WTC11 (cell line): ENCODE results near the gene GDAP1L1. TPM values are rescaled to one million over a fixed set of nuclear protein-coding genes. Genes with fewer than 3 reads are reported as not detected.
"Not testable (repeated sequence)": the region's sequence is repeated elsewhere in the genome, so short reads cannot be mapped to it uniquely, and the experiment has no call there.

Source experiments
- ATAC-seq: fragments of 200-7000 bp; cut with Tn5 transposase; 2 replicates; pipeline ENCODE4 v1.10.0; 2021; ENCODE audit warnings: mild to moderate bottlenecking, moderate library complexity
- CTCF ChIA-PET: fragments of 300-600 bp; sonication (Branson Sonifier 250); formaldehyde crosslinking; loops from one replicate; lab custom pipeline; 2021; ENCODE audit warnings: antibody characterized with exemption; lab: Charles Lee
- POLR2A ChIA-PET: fragments of 350-600 bp; sonication (Branson Sonifier 250); formaldehyde crosslinking; loops from one replicate; lab custom pipeline; 2021; ENCODE audit warnings: antibody characterized with exemption; lab: Charles Lee
- DNase-seq: peaks from one replicate; pipeline ENCODE4 v3.0.0; 2021; ENCODE audit warnings: low spot score
- H3K27ac Mint-ChIP-seq: 2 replicates; pipeline ENCODE4 v1.8.0; 2021; ENCODE audit warnings: mixed read lengths
- H3K27me3 Mint-ChIP-seq: 2 replicates; pipeline ENCODE4 v1.8.0; 2021; ENCODE audit warnings: low read depth, mild to moderate bottlenecking, moderate library complexity, mixed read lengths
- H3K36me3 Mint-ChIP-seq: 2 replicates; pipeline ENCODE4 v1.8.0; 2021; ENCODE audit warnings: mixed read lengths
- H3K4me1 Mint-ChIP-seq: 2 replicates; pipeline ENCODE4 v1.8.0; 2022; ENCODE audit warnings: mixed read lengths
- H3K4me3 Mint-ChIP-seq: 2 replicates; pipeline ENCODE4 v1.8.0; 2021; ENCODE audit warnings: mild to moderate bottlenecking, moderate library complexity, mixed read lengths
- H3K9me3 Mint-ChIP-seq: 2 replicates; pipeline ENCODE4 v1.8.0; 2021; ENCODE audit warnings: mixed read lengths
- ATF3 ChIP-seq: sonication (generic); formaldehyde crosslinking; conservative IDR thresholded peaks from 2 replicates; pipeline ENCODE4 v1.8.1; 2022; ENCODE audit warnings: mild to moderate bottlenecking, missing genetic modification reagents
- CBFB ChIP-seq: sonication (generic); formaldehyde crosslinking; IDR thresholded peaks from 2 replicates; pipeline ENCODE4 v1.8.1; 2022; ENCODE audit warnings: mild to moderate bottlenecking, low read depth, missing genetic modification reagents
- CDX4 ChIP-seq: fragments of 250-450 bp; sonication (Bioruptor Pico); IDR thresholded peaks from 2 replicates; pipeline ENCODE4 v1.9.0; 2021; ENCODE audit warnings: moderate library complexity, mild to moderate bottlenecking, inconsistent platforms, borderline replicate concordance
- CREM ChIP-seq: sonication (generic); formaldehyde crosslinking; IDR thresholded peaks from 2 replicates; pipeline ENCODE4 v1.8.1; 2022; ENCODE audit warnings: mild to moderate bottlenecking, missing genetic modification reagents, moderate library complexity
- E2F4 ChIP-seq: sonication (generic); formaldehyde crosslinking; IDR thresholded peaks from 2 replicates; pipeline ENCODE4 v1.8.1; 2022; ENCODE audit warnings: low read depth, mild to moderate bottlenecking, moderate library complexity, missing genetic modification reagents, borderline replicate concordance
- FOXJ3 ChIP-seq: sonication (generic); formaldehyde crosslinking; IDR thresholded peaks from 2 replicates; pipeline ENCODE4 v1.9.0; 2021; ENCODE audit warnings: missing genetic modification reagents, mild to moderate bottlenecking, borderline replicate concordance
- FOXK1 ChIP-seq: sonication (generic); formaldehyde crosslinking; IDR thresholded peaks from 2 replicates; pipeline ENCODE4 v1.8.0; 2022; ENCODE audit warnings: mild to moderate bottlenecking, moderate library complexity, missing genetic modification reagents
- FOXP1 ChIP-seq: sonication (generic); formaldehyde crosslinking; IDR thresholded peaks from 2 replicates; pipeline ENCODE4 v1.8.0; 2022; ENCODE audit warnings: missing genetic modification reagents, mild to moderate bottlenecking, moderate library complexity, borderline replicate concordance
- FOXP4 ChIP-seq: sonication (generic); formaldehyde crosslinking; IDR thresholded peaks from 2 replicates; pipeline ENCODE4 v1.8.0; 2022; ENCODE audit warnings: mild to moderate bottlenecking, missing genetic modification reagents
- KAT7 ChIP-seq: sonication (generic); formaldehyde crosslinking; IDR thresholded peaks from 2 replicates; pipeline ENCODE4 v1.8.1; 2023; ENCODE audit warnings: missing genetic modification reagents, mild to moderate bottlenecking, borderline replicate concordance
- MLX ChIP-seq: sonication (generic); formaldehyde crosslinking; IDR thresholded peaks from 2 replicates; pipeline ENCODE4 v1.8.1; 2023; ENCODE audit warnings: mild to moderate bottlenecking, missing genetic modification reagents, moderate library complexity
- MYBL2 ChIP-seq: sonication (generic); formaldehyde crosslinking; IDR thresholded peaks from 2 replicates; pipeline ENCODE4 v1.8.1; 2023; ENCODE audit warnings: mild to moderate bottlenecking, moderate library complexity, missing genetic modification reagents
- NFE2L1 ChIP-seq: sonication (generic); formaldehyde crosslinking; IDR thresholded peaks from 2 replicates; pipeline ENCODE4 v1.8.1; 2023; ENCODE audit warnings: missing genetic modification reagents
- NR1H2 ChIP-seq: sonication (generic); formaldehyde crosslinking; IDR thresholded peaks from 2 replicates; pipeline ENCODE4 v1.9.0; 2021; ENCODE audit warnings: mild to moderate bottlenecking, moderate library complexity, missing genetic modification reagents
- NR2C2 ChIP-seq: sonication (generic); formaldehyde crosslinking; IDR thresholded peaks from 2 replicates; pipeline ENCODE4 v1.8.0; 2022; ENCODE audit warnings: mild to moderate bottlenecking, missing genetic modification reagents
- PRDM15 ChIP-seq: sonication (generic); formaldehyde crosslinking; IDR thresholded peaks from 2 replicates; pipeline ENCODE4 v1.8.0; 2022; ENCODE audit warnings: missing genetic modification reagents
- RELA ChIP-seq: sonication (generic); formaldehyde crosslinking; IDR thresholded peaks from 2 replicates; pipeline ENCODE4 v1.8.1; 2022; ENCODE audit warnings: missing genetic modification reagents, mild to moderate bottlenecking, borderline replicate concordance
- SMAD4 ChIP-seq: sonication (generic); formaldehyde crosslinking; IDR thresholded peaks from 2 replicates; pipeline ENCODE4 v1.8.0; 2022; ENCODE audit warnings: mild to moderate bottlenecking, missing genetic modification reagents
- SOX15 ChIP-seq: fragments of 250-450 bp; sonication (Bioruptor Pico); IDR thresholded peaks from 2 replicates; pipeline ENCODE4 v1.9.0; 2021; ENCODE audit warnings: mild to moderate bottlenecking
- SP1 ChIP-seq: sonication (generic); formaldehyde crosslinking; conservative IDR thresholded peaks from 2 replicates; pipeline ENCODE4 v1.8.1; 2022; ENCODE audit warnings: missing genetic modification reagents
- TEAD1 ChIP-seq: sonication (generic); formaldehyde crosslinking; IDR thresholded peaks from 2 replicates; pipeline ENCODE4 v1.8.0; 2022; ENCODE audit warnings: mild to moderate bottlenecking, missing genetic modification reagents
- USF1 ChIP-seq: sonication (generic); formaldehyde crosslinking; IDR thresholded peaks from 2 replicates; pipeline ENCODE4 v1.8.0; 2022; ENCODE audit warnings: mild to moderate bottlenecking, missing genetic modification reagents
- ZNF121 ChIP-seq: sonication (generic); formaldehyde crosslinking; IDR thresholded peaks from 2 replicates; pipeline ENCODE4 v1.8.0; 2023; ENCODE audit warnings: missing genetic modification reagents
- ZNF396 ChIP-seq: fragments of 250-450 bp; sonication (Bioruptor Pico); IDR thresholded peaks from 2 replicates; pipeline ENCODE4 v1.8.0; 2021; ENCODE audit warnings: mild to moderate bottlenecking, moderate library complexity, borderline replicate concordance
- ZNF416 ChIP-seq: fragments of 250-450 bp; sonication (Bioruptor Pico); IDR thresholded peaks from 2 replicates; pipeline ENCODE4 v1.9.0; 2021; ENCODE audit warnings: mild to moderate bottlenecking, inconsistent platforms
- ZNF671 ChIP-seq: fragments of 250-450 bp; sonication (Bioruptor Pico); IDR thresholded peaks from 2 replicates; pipeline ENCODE4 v1.8.0; 2021; ENCODE audit warnings: mild to moderate bottlenecking
- total RNA-seq: library from RNA; stranded (reverse); gene quantifications from 3 replicates; pipeline ENCODE4 v1.2.3, GENCODE V29; 2021

Gene GDAP1L1
- total RNA-seq, 1 experiment from 2014 or later: 7.5 TPM

- Mint-ChIP-seq H3K27me3 (no peaks in the 10 kb centered on the region), H3K9me3 (peaks cover 10% of the 10 kb centered on the region), H3K4me1 (peaks cover 11% of the 10 kb centered on the region), H3K36me3 (no peaks in the 10 kb centered on the region), H3K27ac (no peak overlapping the region), H3K4me3 (no peak overlapping the region)
- DNase-seq: no peak
- ATAC-seq: no peak
- ChIA-PET CTCF (interaction anchor here (1.0 to 2.1 kb wide), 2 partner anchors 18 kb away, joined by 4 to 6 read pairs; no protein-coding TSS in a partner anchor), POLR2A (no interaction called here)
- no peak for TF ChIP-seq SMAD4 (CRISPR knock-in tag)
- TF ChIP-seq CDX4 (CRISPR knock-in tag): no peak
- TF ChIP-seq TEAD1 (CRISPR knock-in tag): no peak
- no peak for TF ChIP-seq RELA (CRISPR knock-in tag)
- TF ChIP-seq ZNF416 (CRISPR knock-in tag): no peak
- TF ChIP-seq SOX15 (CRISPR knock-in tag): no peak
- no peak for TF ChIP-seq NR1H2 (CRISPR knock-in tag)
- TF ChIP-seq KAT7 (CRISPR knock-in tag): no peak
- no peak for TF ChIP-seq CBFB (CRISPR knock-in tag)
- TF ChIP-seq CREM (CRISPR knock-in tag): no peak
- TF ChIP-seq ATF3 (CRISPR knock-in tag): no peak
- no peak for TF ChIP-seq SP1 (CRISPR knock-in tag)
- TF ChIP-seq NR2C2 (CRISPR knock-in tag): no peak
- no peak for TF ChIP-seq FOXK1 (CRISPR knock-in tag)
- no peak for TF ChIP-seq ZNF121 (CRISPR knock-in tag)
- TF ChIP-seq NFE2L1 (CRISPR knock-in tag): no peak
- TF ChIP-seq ZNF671 (CRISPR knock-in tag): no peak
- no peak for TF ChIP-seq FOXP1
- TF ChIP-seq PRDM15 (CRISPR knock-in tag): no peak
These were observed 11.4 kb upstream of the GDAP1L1 start for GRCh38 chr20:44235702-44236101.

- H3K27ac Mint-ChIP-seq, POLR2A ChIA-PET, H3K4me1 Mint-ChIP-seq, H3K4me3 Mint-ChIP-seq, DNase-seq, H3K27me3 Mint-ChIP-seq, H3K36me3 Mint-ChIP-seq, ATAC-seq: not testable (repeated sequence)
- H3K9me3 Mint-ChIP-seq: peaks cover 10% of the 10 kb centered on the region
- CTCF ChIA-PET: interaction anchor here (0.7 to 1.5 kb wide), 2 partner anchors 19 to 75 kb away, joined by 3 to 6 read pairs; no protein-coding TSS in a partner anchor
These were observed 10.3 kb upstream of the GDAP1L1 start for GRCh38 chr20:44236840-44237239.

- ChIA-PET POLR2A (no interaction called here), CTCF (no interaction called here)
- peaks cover 5% of the 10 kb centered on the region; the same call in 1 of the 2 replicates for H3K4me1 Mint-ChIP-seq
- H3K9me3 Mint-ChIP-seq: peaks cover 10% of the 10 kb centered on the region
- no peak for ATAC-seq
- no peak overlapping the region for H3K27ac Mint-ChIP-seq
- no peaks in the 10 kb centered on the region for H3K36me3 Mint-ChIP-seq
- DNase-seq: no peak
- H3K4me3 Mint-ChIP-seq: no peak overlapping the region
- H3K27me3 Mint-ChIP-seq: peaks cover 13% of the 10 kb centered on the region
- TF ChIP-seq FOXP4 (CRISPR knock-in tag) (no peak), MLX (CRISPR knock-in tag) (no peak), E2F4 (no peak), FOXJ3 (CRISPR knock-in tag) (no peak), ZNF416 (CRISPR knock-in tag) (no peak), MYBL2 (CRISPR knock-in tag) (no peak), SMAD4 (CRISPR knock-in tag) (no peak), ZNF396 (CRISPR knock-in tag) (no peak), USF1 (no peak)
These were observed 5.3 kb upstream of the GDAP1L1 start for GRCh38 chr20:44241796-44242195.
